T-cell (primary cell): ENCODE measurements around the gene LAT. TPM values are rescaled to one million over a fixed set of nuclear protein-coding genes. Genes with fewer than 3 reads are reported as not detected.

Experiments
- ATAC-seq, 4 experiments: fragments of 200-7000 bp in 3 of 4; fragments of 150-1000 bp in 1 of 4; cut with Tn5 transposase; replicated peaks in 1 of 4; 1 replicate in 3 of 4; 2 replicates in 1 of 4; pipeline ENCODE4 v1.10.0; 2021; ENCODE audit warnings: moderate library complexity in 3 of 4, mild to moderate bottlenecking in 2 of 4, moderate number of reproducible peaks in 1 of 4
- CTCF ChIA-PET, 2 donors: fragments of 300-600 bp; sonication (Branson Sonifier 250); formaldehyde crosslinking; loops; one replicate each; lab custom pipeline; 2022; ENCODE audit warnings: antibody characterized with exemption in 2 of 2; lab: Charles Lee
- POLR2A ChIA-PET, 2 donors: fragments of 300-600 bp; sonication (Branson Sonifier 250); formaldehyde crosslinking; loops; one replicate each; lab custom pipeline; 2022; ENCODE audit warnings: antibody characterized with exemption in 2 of 2; lab: Charles Lee
- DNase-seq, 35 experiments: peaks; one replicate each; pipeline versions ENCODE4 v3.0.0 to v3.0.0-alpha.2; 2013 to 2023
- H3K27ac ChIP-seq: one replicate; pipeline ENCODE4 v1.5.1; 2013; ENCODE audit warnings: low read length
- H3K27me3 ChIP-seq, 2 experiments: replicated peaks in 1 of 2; 1 replicate in 1 of 2; 2 replicates in 1 of 2; pipeline versions ENCODE4 v1.6.1 to v1.7.0; 2013; ENCODE audit warnings: low read length in 1 of 2, mixed read lengths in 1 of 2; ENCODE audit not compliant: control insufficient read depth in 2 of 2, insufficient read depth in 2 of 2; ENCODE audit errors: extremely low read depth in 1 of 2
- H3K36me3 ChIP-seq, 2 donors: 1 replicate in 1 of 2; 2 replicates in 1 of 2; pipeline versions ENCODE4 v1.6.1 to v1.7.0; 2013; ENCODE audit warnings: low read length in 1 of 2; ENCODE audit not compliant: control insufficient read depth in 2 of 2, insufficient read depth in 1 of 2; ENCODE audit errors: extremely low read depth in 1 of 2
- H3K4me1 ChIP-seq, 2 experiments: 1 replicate in 1 of 2; 2 replicates in 1 of 2; pipeline versions ENCODE4 v1.6.1 to v1.7.0; 2013; ENCODE audit warnings: low read length in 2 of 2, mixed read lengths in 1 of 2; ENCODE audit not compliant: insufficient read depth in 2 of 2, control insufficient read depth in 1 of 2; ENCODE audit errors: extremely low read depth in 1 of 2
- H3K4me3 ChIP-seq, 2 donors: 1 replicate in 1 of 2; 2 replicates in 1 of 2; pipeline versions ENCODE4 v1.5.1 to v1.7.0; 2013; ENCODE audit warnings: mild to moderate bottlenecking in 2 of 2, low read length in 1 of 2, moderate library complexity in 1 of 2; ENCODE audit not compliant: control insufficient read depth in 1 of 2; ENCODE audit errors: extremely low read depth in 1 of 2
- H3K9me3 ChIP-seq: 2 replicates; pipeline ENCODE4 v1.7.0; 2013
- H3K27ac Mint-ChIP-seq, 2 donors: one replicate each; pipeline ENCODE4 v1.8.0; 2020 to 2021; ENCODE audit warnings: mild to moderate bottlenecking in 2 of 2, mixed read lengths in 2 of 2
- H3K27me3 Mint-ChIP-seq, 2 donors: one replicate each; pipeline ENCODE4 v1.8.0; 2021 to 2022; ENCODE audit warnings: mixed read lengths in 2 of 2
- H3K36me3 Mint-ChIP-seq: one replicate; pipeline ENCODE4 v1.8.0; 2021; ENCODE audit warnings: mixed read lengths
- H3K4me1 Mint-ChIP-seq, 3 donors: one replicate each; pipeline ENCODE4 v1.8.0; 2020 to 2022; ENCODE audit warnings: mixed read lengths in 3 of 3, mild to moderate bottlenecking in 1 of 3
- H3K4me3 Mint-ChIP-seq, 3 donors: one replicate each; pipeline ENCODE4 v1.8.0; 2020 to 2022; ENCODE audit warnings: mild to moderate bottlenecking in 3 of 3, mixed read lengths in 3 of 3, moderate library complexity in 3 of 3
- H3K9me3 Mint-ChIP-seq, 3 donors: one replicate each; pipeline ENCODE4 v1.8.0; 2020 to 2022; ENCODE audit warnings: mixed read lengths in 3 of 3
- WGBS: methylation state at CpG from one replicate; pipeline ENCODE4 v1.1.5; 2013; ENCODE audit warnings: missing lambda C conversion rate; ENCODE audit not compliant: insufficient coverage; 5-methylcytosine and 5-hydroxymethylcytosine counted together
- total RNA-seq, 35 experiments: library from RNA in 6 of 35; stranded (reverse) in 6 of 35; fragments of 120-200 nt in 1 of 35; gene quantifications; one replicate each; pipeline versions ENCODE4 v1.2.1 to v1.2.4 and lab custom pipeline; 2013 to 2026

Gene LAT
- total RNA-seq, 5 donors from 2014 or later (not counting 1 experiment from before 2014, with no cell fraction given), result 237 to 440 (median 378) TPM

DNA sequence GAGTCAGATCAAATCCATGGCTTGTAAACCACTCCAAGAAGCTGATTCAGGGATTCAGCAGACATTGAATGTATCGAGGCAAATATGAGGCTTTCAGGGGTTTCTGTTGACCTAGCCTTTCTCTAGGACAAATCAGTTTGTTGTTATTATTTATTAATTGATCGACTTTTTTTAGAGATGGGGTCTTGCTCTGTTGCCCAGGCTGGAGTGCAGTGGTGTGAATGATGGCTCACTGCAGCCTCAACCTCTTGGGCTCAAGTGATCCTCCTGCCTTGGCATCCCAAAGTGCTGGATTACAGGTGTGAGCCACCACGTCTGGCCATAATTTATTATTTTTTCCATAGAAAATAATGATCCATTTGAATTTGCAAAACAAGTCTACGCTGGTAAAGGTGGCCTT is 27.0 kb downstream of the LAT start:
- Histone ChIP-seq H3K27me3 (no peaks in the 10 kb centered on the region), H3K27ac (peak overlapping the region; percentile 67), H3K9me3 (no peaks in the 10 kb centered on the region), H3K4me3 (no peak overlapping the region), H3K4me1 (peaks cover 43 to 74% of the 10 kb centered on the region in 2 experiments), H3K36me3 (no peaks in the 10 kb centered on the region)
- H3K9me3 Mint-ChIP-seq, result no peaks in the 10 kb centered on the region
- no peaks in the 10 kb centered on the region for H3K27me3 Mint-ChIP-seq
- H3K36me3 Mint-ChIP-seq, result no peaks in the 10 kb centered on the region
- CTCF ChIA-PET, result no interaction called here
- H3K4me3 Mint-ChIP-seq, result peak overlapping the region in 1 of 3 donors; percentile 76
- ATAC-seq, result no peak
- H3K27ac Mint-ChIP-seq, result peak overlapping the region; percentile 99
- DNase-seq, result no peak
- 100% methylated on average over 3 of the region's 4 CpGs for WGBS
- POLR2A ChIA-PET, result interaction anchor here in 1 of 2 donors (0.5 kb wide), 1 partner anchor 1602 kb away, joined by 8 read pairs; no protein-coding TSS in a partner anchor
- H3K4me1 Mint-ChIP-seq, result peaks cover 69 to 78% (median 74%) of the 10 kb centered on the region in 3 donors

DNA sequence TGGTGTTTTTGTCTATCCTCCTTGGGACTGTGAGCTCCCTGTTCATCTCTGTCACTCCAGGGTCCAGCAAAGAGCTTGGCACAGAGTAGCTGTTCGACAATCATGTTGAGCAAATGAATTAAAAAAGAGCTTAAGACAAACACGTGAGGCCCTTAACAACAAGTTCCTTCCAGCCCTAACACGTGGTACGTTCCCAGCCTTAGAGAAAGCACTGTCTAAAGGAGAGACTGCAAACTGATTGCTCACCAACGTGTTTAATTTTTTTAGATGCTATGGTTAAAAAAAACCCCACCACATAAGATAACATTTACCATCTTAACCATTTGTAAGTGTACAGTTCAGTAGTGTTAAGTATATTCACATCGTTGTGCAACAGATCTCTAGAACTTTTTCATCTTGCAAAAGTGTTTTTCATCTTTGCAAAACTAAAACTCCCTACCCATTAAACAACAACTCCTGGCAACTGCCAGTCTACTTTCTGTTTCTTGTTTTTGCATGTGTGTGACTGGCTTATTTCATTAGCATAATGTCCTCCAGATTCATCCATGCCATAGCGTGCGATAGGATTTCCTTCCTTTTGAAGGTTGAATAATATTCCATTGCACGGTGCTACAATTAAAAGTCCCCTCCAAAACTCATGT is 28.2 kb downstream of the LAT start:
- ChIA-PET POLR2A (interaction anchor here in 1 of 2 donors (0.6 to 1.0 kb wide), 3 partner anchors 25 to 985 kb away, joined by 4 to 12 read pairs (median 9); partner anchors contain the start of gene LAT), CTCF (interaction anchor here (0.6 kb wide), 3 partner anchors 36 to 132 kb away, joined by 5 to 7 read pairs (median 5); no protein-coding TSS in a partner anchor)
- peak overlapping the region; percentile 99 for H3K27ac Mint-ChIP-seq
- peak overlapping the region; percentile 21 to 76 (median 40) for H3K4me3 Mint-ChIP-seq
- Histone ChIP-seq H3K9me3 (no peaks in the 10 kb centered on the region), H3K27ac (peak overlapping the region; percentile 67), H3K4me1 (peaks cover 37 to 66% of the 10 kb centered on the region in 2 experiments), H3K36me3 (no peaks in the 10 kb centered on the region), H3K4me3 (no peak overlapping the region), H3K27me3 (no peaks in the 10 kb centered on the region)
- peaks cover 60 to 73% (median 64%) of the 10 kb centered on the region in 3 donors for H3K4me1 Mint-ChIP-seq
- H3K9me3 Mint-ChIP-seq, result no peaks in the 10 kb centered on the region
- ATAC-seq (peak; percentile 63 to 83 (median 72)), DNase-seq (peak in 28 of 35 experiments; percentile 16 to 75 (median 43))
- H3K27me3 Mint-ChIP-seq, result no peaks in the 10 kb centered on the region
- 0% methylated on average over 2 of the region's 9 CpGs for WGBS
- H3K36me3 Mint-ChIP-seq, result no peaks in the 10 kb centered on the region

DNA sequence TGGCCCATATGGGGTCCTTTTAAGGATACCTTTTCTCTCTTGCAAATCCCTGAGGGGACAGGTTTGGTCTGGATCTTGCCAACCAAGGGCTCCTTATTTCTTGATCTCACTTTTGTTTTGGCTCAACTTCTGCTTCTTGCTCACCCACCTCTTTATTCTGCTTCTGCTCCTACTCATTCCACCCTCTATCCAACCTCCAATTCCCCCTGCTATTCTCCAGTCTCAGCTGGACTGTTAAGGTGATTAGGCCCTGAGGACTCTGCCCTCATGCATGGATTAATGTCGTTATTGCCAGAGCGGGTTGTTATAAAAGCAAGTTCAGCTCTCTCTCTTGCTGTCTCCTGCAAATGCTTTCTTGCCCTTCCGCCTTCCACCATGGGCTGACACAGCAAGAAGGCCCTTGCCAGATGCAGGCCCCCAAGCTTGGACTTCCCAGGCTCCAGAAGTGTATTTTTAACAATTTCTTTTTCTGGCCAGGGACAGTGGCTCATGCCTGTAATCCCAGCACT is 29.8 kb downstream of the LAT start:
- Histone ChIP-seq H3K36me3 (no peaks in the 10 kb centered on the region), H3K4me1 (peaks cover 23 to 50% of the 10 kb centered on the region in 2 experiments), H3K9me3 (no peaks in the 10 kb centered on the region), H3K27me3 (no peaks in the 10 kb centered on the region), H3K4me3 (no peak overlapping the region), H3K27ac (no peak overlapping the region)
- Mint-ChIP-seq H3K4me1 (peaks cover 45 to 57% (median 50%) of the 10 kb centered on the region in 3 donors), H3K36me3 (no peaks in the 10 kb centered on the region), H3K27me3 (no peaks in the 10 kb centered on the region), H3K4me3 (peak overlapping the region in 1 of 3 donors; percentile 45), H3K9me3 (no peaks in the 10 kb centered on the region), H3K27ac (peak overlapping the region; percentile 99)
- ChIA-PET POLR2A (no interaction called here), CTCF (interaction anchor here in 1 of 2 donors (0.6 kb wide), 1 partner anchor 38 kb away, joined by 4 read pairs; no protein-coding TSS in a partner anchor)
- WGBS, result 96% methylated on average over 3 of the region's 3 CpGs
- DNase-seq (no peak), ATAC-seq (no peak)

DNA sequence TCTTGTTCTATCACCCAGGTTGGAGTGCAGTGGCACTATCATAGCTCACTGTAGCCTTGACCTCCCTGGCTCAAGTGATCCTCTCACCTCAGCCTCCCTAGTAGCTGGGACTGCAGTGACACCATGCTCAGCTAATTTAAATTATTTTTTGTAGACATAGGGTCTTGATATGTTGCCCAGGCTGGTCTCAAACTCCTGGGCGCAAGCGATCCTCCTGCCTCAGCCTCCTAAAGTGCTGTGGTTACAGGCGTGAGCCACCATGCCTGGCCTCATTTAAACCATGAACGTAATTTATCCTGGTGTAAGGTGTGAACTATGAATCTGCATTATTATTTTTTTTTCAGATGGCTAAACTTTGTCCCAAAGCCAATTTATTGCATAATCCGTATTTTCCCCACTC is 37.3 kb downstream of the LAT start:
- POLR2A ChIA-PET, result interaction anchor here in 1 of 2 donors (0.6 to 0.7 kb wide), 2 partner anchors 9 to 208 kb away, joined by 5 to 6 read pairs; no protein-coding TSS in a partner anchor
- no peaks in the 10 kb centered on the region for H3K9me3 Mint-ChIP-seq

DNA sequence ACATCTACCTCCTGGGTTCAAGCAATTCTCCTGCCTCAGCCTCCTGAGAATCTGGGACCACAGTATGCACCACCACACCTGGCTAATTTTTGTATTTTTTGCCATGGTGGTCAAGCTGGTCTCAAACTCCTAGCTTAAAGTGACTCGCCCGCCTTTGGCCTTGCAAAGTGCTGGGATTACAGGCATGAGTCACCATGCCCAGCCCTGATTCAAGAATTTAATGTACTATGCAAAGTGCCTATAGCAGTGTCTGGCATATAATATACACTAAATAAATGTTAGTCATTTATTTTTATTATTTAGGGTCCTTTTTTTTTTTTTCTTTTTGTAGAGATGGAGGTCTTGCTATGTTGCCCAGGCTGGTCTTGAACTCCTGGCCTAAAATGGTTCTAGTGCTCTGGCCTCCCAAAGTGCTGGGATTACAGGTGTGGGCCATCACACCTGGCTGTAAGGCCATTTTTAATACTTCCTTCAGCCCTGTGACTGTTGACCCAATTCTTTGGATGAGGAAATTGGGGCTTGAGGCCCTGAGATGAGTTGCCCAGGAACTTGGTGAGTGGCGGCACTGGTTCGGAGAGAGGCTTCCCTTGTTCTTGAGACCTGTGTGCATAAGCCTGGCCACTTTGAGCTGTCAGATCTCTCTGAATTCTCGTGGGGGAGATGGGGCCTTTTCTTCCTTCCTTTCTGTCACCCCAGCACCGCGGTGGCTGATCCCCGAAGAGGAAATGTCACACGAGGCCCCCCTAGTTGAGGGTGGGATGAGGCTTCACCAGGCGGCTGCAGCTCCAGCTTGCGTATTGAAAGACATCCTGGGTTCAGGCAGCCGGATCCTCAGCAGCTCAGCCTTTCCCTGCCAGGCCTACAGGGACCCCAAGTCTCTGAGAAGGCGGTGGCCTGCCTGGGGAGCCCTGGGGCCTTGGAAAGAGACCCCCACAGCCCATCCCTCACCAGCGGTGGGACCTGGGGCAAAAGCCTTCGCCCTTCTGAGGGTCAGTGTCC is 38.7 kb downstream of the LAT start:
- peak in 10 of 35 experiments; percentile 2 to 38 (median 26) for DNase-seq
- no peaks in the 10 kb centered on the region for H3K36me3 Mint-ChIP-seq
- Histone ChIP-seq H3K4me3 (no peak overlapping the region), H3K36me3 (no peaks in the 10 kb centered on the region), H3K4me1 (peaks cover 32 to 58% of the 10 kb centered on the region in 2 experiments), H3K27ac (peak overlapping the region; percentile 46), H3K27me3 (peaks cover 0 to 2% of the 10 kb centered on the region in 2 experiments), H3K9me3 (no peaks in the 10 kb centered on the region)
- 32% methylated on average over 4 of the region's 15 CpGs for WGBS
- H3K4me3 Mint-ChIP-seq, result peak overlapping the region in 2 of 3 donors; percentile 31 to 74
- peak; percentile 22 to 58 (median 31) for ATAC-seq
- peaks cover 59 to 64% (median 64%) of the 10 kb centered on the region in 3 donors for H3K4me1 Mint-ChIP-seq
- H3K9me3 Mint-ChIP-seq, result no peaks in the 10 kb centered on the region
- H3K27ac Mint-ChIP-seq, result peak overlapping the region; percentile 91
- no peaks in the 10 kb centered on the region for H3K27me3 Mint-ChIP-seq
- ChIA-PET POLR2A (no interaction called here), CTCF (no interaction called here)

More for the DNA sequence above, 37.3 kb downstream of the LAT start:
- H3K4me1 ChIP-seq, result peaks cover 31 to 58% of the 10 kb centered on the region in 2 experiments
- H3K27ac ChIP-seq, result no peak overlapping the region
- H3K4me3 ChIP-seq, result no peak overlapping the region
- H3K36me3 ChIP-seq, result no peaks in the 10 kb centered on the region
- peaks cover 53 to 60% (median 56%) of the 10 kb centered on the region in 3 donors for H3K4me1 Mint-ChIP-seq
- no peaks in the 10 kb centered on the region for H3K27me3 Mint-ChIP-seq
- no CpG with 5 or more reads among the region's 5 CpGs for WGBS
- DNase-seq, result no peak
- H3K27ac Mint-ChIP-seq, result peak overlapping the region in 1 of 2 donors; percentile 92
- H3K9me3 ChIP-seq, result no peaks in the 10 kb centered on the region
- peak overlapping the region in 1 of 3 donors; percentile 72 for H3K4me3 Mint-ChIP-seq
- no peaks in the 10 kb centered on the region for H3K36me3 Mint-ChIP-seq
- no peak for ATAC-seq
- H3K27me3 ChIP-seq, result no peaks in the 10 kb centered on the region
- CTCF ChIA-PET, result no interaction called here
